HepG2 (cell line): ENCODE data around the gene C19orf44. TPM values are rescaled to one million over a fixed set of nuclear protein-coding genes. Genes with fewer than 3 reads are reported as not detected.

Experiments used
- CBX2 ChIP-seq, 2 experiments: fragments of 200-600 bp in 1 of 2; sonication (generic); formaldehyde crosslinking in 1 of 2; IDR thresholded peaks; 2 replicates each; pipeline versions ENCODE4 v1.7.0 to v1.8.1; 2018 to 2022; ENCODE audit warnings: low read depth in 2 of 2, low read length in 1 of 2, mild to moderate bottlenecking in 1 of 2, missing genetic modification reagents in 1 of 2
- CENPT ChIP-seq: sonication (generic); formaldehyde crosslinking; IDR thresholded peaks from 2 replicates; pipeline ENCODE4 v1.8.0; 2022; ENCODE audit warnings: low read depth, mild to moderate bottlenecking, moderate library complexity, missing genetic modification reagents
- CSRNP1 ChIP-seq: sonication (generic); formaldehyde crosslinking; IDR thresholded peaks from 2 replicates; pipeline ENCODE4 v1.8.1; 2023; ENCODE audit warnings: mild to moderate bottlenecking, missing genetic modification reagents
- FUBP1 ChIP-seq: sonication (generic); formaldehyde crosslinking; IDR thresholded peaks from 2 replicates; pipeline ENCODE4 v1.5.1; 2020; ENCODE audit warnings: missing genetic modification reagents, mild to moderate bottlenecking, borderline replicate concordance
- GABPB1 ChIP-seq: IDR thresholded peaks from 2 replicates; pipeline ENCODE4 v1.6.1; 2016; ENCODE audit warnings: mild to moderate bottlenecking, missing genetic modification reagents, moderate library complexity, missing compliant biosample characterization
- HNF4G ChIP-seq, 2 experiments: sonication (generic) in 1 of 2; formaldehyde crosslinking in 1 of 2; IDR thresholded peaks; 2 replicates each; pipeline versions ENCODE4 v1.4.0 to v1.6.1; 2011 to 2020; ENCODE audit warnings: borderline replicate concordance in 2 of 2, low read depth in 2 of 2, mild to moderate bottlenecking in 2 of 2, low read length in 1 of 2, missing genetic modification reagents in 1 of 2, moderate library complexity in 1 of 2
- HNRNPL ChIP-seq: fragments of 200-400 bp; formaldehyde crosslinking; IDR thresholded peaks from 2 replicates; pipeline ENCODE4 v1.6.1; 2017; ENCODE audit warnings: mild to moderate bottlenecking, low read depth, low read length
- ISL2 ChIP-seq: sonication (generic); formaldehyde crosslinking; IDR thresholded peaks from 2 replicates; pipeline ENCODE4 v1.5.0; 2020; ENCODE audit warnings: missing genetic modification reagents
- KDM2A ChIP-seq: sonication (generic); formaldehyde crosslinking; IDR thresholded peaks from 2 replicates; pipeline ENCODE4 v1.4.0; 2020; ENCODE audit warnings: low read depth, missing genetic modification reagents, borderline replicate concordance
- LCORL ChIP-seq, 2 experiments: fragments of 450-650 bp in 1 of 2; sonication (generic) in 1 of 2; formaldehyde crosslinking in 1 of 2; IDR thresholded peaks; 2 replicates each; pipeline versions ENCODE4 v1.5.0 to v1.6.1; 2017 to 2020; ENCODE audit warnings: antibody characterized with exemption in 1 of 2, missing genetic modification reagents in 1 of 2
- PAF1 ChIP-seq: IDR thresholded peaks from 2 replicates; pipeline ENCODE4 v1.6.1; 2016; ENCODE audit warnings: missing genetic modification reagents, missing compliant biosample characterization
- REPIN1 ChIP-seq: sonication (generic); formaldehyde crosslinking; IDR thresholded peaks from 2 replicates; pipeline ENCODE4 v1.8.0; 2022; ENCODE audit warnings: missing genetic modification reagents, low read depth, mild to moderate bottlenecking, borderline replicate concordance
- TMF1 ChIP-seq: sonication (generic); formaldehyde crosslinking; IDR thresholded peaks from 2 replicates; pipeline ENCODE4 v1.8.1; 2022; ENCODE audit warnings: low read depth, missing genetic modification reagents
- ZBTB3 ChIP-seq: sonication (generic); formaldehyde crosslinking; IDR thresholded peaks from 2 replicates; pipeline ENCODE4 v1.4.0; 2020; ENCODE audit warnings: low read depth, mild to moderate bottlenecking, moderate library complexity, missing genetic modification reagents, borderline replicate concordance
- ZFY ChIP-seq: sonication (generic); formaldehyde crosslinking; IDR thresholded peaks from 2 replicates; pipeline ENCODE4 v1.4.0; 2020; ENCODE audit warnings: missing genetic modification reagents
- ZNF124 ChIP-seq: sonication (generic); formaldehyde crosslinking; IDR thresholded peaks from 2 replicates; pipeline ENCODE4 v1.4.0; 2020; ENCODE audit warnings: missing genetic modification reagents
- ZNF263 ChIP-seq: sonication (generic); formaldehyde crosslinking; IDR thresholded peaks from 2 replicates; pipeline ENCODE4 v1.4.0; 2020; ENCODE audit warnings: missing genetic modification reagents
- ZNF331 ChIP-seq: sonication (generic); formaldehyde crosslinking; IDR thresholded peaks from 2 replicates; pipeline ENCODE4 v1.4.0; 2020; ENCODE audit warnings: missing genetic modification reagents
- ZNF383 ChIP-seq: sonication (generic); formaldehyde crosslinking; IDR thresholded peaks from 2 replicates; pipeline ENCODE4 v1.4.0; 2020; ENCODE audit warnings: missing genetic modification reagents, mild to moderate bottlenecking, borderline replicate concordance
- ZNF543 ChIP-seq: sonication (generic); formaldehyde crosslinking; IDR thresholded peaks from 2 replicates; pipeline ENCODE4 v1.4.0; 2020; ENCODE audit warnings: mild to moderate bottlenecking, missing genetic modification reagents
- ZSCAN20 ChIP-seq: sonication (generic); formaldehyde crosslinking; IDR thresholded peaks from 2 replicates; pipeline ENCODE4 v1.4.0; 2020; ENCODE audit warnings: missing genetic modification reagents, mild to moderate bottlenecking, borderline replicate concordance
- polyA plus RNA-seq, 8 experiments: library from polyadenylated mRNA; depleted of rRNA in 3 of 8; stranded (reverse) in 7 of 8; unstranded in 1 of 8; fragments of >200 nt; fragmentation: Illumina TruSeq in 4 of 8; extraction: Trizol in 4 of 8; gene quantifications; 2 replicates each; pipeline versions ENCODE4 v1.2.1 to v1.2.3, GENCODE V29; 2011 to 2016; ENCODE audit warnings: low read depth in 4 of 8, missing spikeins in 1 of 8, mixed read lengths in 1 of 8; ENCODE audit not compliant: insufficient read depth in 1 of 8
- total RNA-seq, 5 experiments: library from RNA; depleted of rRNA; stranded (reverse); fragments of >200 nt; fragmentation: Illumina TruSeq; extraction: Trizol; gene quantifications; 2 replicates each; pipeline ENCODE4 v1.2.3, GENCODE V29; 2016; ENCODE audit warnings: low read depth in 1 of 5
- TF ChIP-seq, protein P1 (sequence below): sonication (generic); formaldehyde crosslinking; IDR thresholded peaks from 2 replicates; pipeline ENCODE4 v1.5.1; 2020; ENCODE audit warnings: mild to moderate bottlenecking, moderate library complexity, missing genetic modification reagents

Gene C19orf44
- total and polyA plus RNA-seq, 2 of the 13 experiments (the other 11 are each of a cell fraction or from before 2014, with no cell fraction given), result 3.2 to 4.3 TPM

DNA sequence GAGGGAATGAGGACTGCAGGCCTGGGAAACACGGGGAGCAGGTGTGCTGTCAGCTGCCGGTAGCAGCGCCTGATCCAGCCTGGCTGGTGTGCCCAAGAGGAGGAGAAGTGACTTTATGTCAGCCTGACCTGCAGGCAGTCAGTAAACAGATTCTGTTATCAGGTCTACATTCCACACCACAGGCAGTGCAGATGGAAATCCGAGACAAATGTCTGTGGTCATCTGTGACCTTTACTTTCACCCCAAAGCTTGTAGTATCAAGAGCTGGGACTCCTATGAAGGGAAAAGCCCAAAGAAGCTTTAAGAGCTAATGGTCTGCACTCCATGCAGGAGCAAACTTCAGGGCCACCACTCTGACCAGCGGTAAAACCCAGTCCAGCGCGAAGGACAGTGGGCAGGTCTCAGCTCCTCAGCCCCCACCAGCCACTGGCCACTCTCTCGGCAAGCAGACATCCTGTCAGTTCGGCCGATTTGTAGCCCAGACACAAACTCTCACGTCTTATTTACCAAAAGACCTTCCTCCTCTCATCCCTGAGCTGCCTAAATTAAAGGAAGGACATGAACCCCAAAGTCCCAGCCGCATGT, 32.1 kb upstream of the C19orf44 start (continued):
- TF ChIP-seq KDM2A (CRISPR knock-in tag), result peak; percentile 2; the same call in 1 of the 2 replicates
- no peak for TF ChIP-seq LCORL (IDR thresholded peaks at IDR 0.05)
- TF ChIP-seq LCORL (CRISPR knock-in tag; IDR thresholded peaks at IDR 0.05), result peak; percentile 83
- TF ChIP-seq ZNF543 (CRISPR knock-in tag), result no peak
- TF ChIP-seq CENPT, result no peak
- peak; percentile 68; the same call in 1 of the 2 replicates for TF ChIP-seq ZNF331 (CRISPR knock-in tag)
- peak; percentile 45; the same call in 1 of the 2 replicates for TF ChIP-seq ISL2 (CRISPR knock-in tag)
- TF ChIP-seq ZNF263 (CRISPR knock-in tag), result peak; percentile 62
- no peak for TF ChIP-seq CSRNP1 (CRISPR knock-in tag)
- TF ChIP-seq HNF4G (IDR thresholded peaks at IDR 0.05; ENCODE audit: borderline replicate concordance, low read depth, low read length), result no peak; the same call in 1 of the 2 replicates
- no peak for TF ChIP-seq HNF4G (CRISPR knock-in tag; IDR thresholded peaks at IDR 0.05; ENCODE audit: borderline replicate concordance, low read depth)
- TF ChIP-seq ZFY (CRISPR knock-in tag), result peak; percentile 58; the same call in 1 of the 2 replicates
- TF ChIP-seq TMF1, result no peak
- TF ChIP-seq CBX2 (IDR thresholded peaks at IDR 0.05; ENCODE audit: low read depth, low read length), result no peak
- no peak for TF ChIP-seq CBX2 (CRISPR knock-in tag; IDR thresholded peaks at IDR 0.05; ENCODE audit: low read depth)
- TF ChIP-seq FUBP1 (CRISPR knock-in tag), result no peak
- TF ChIP-seq, protein P1, sequence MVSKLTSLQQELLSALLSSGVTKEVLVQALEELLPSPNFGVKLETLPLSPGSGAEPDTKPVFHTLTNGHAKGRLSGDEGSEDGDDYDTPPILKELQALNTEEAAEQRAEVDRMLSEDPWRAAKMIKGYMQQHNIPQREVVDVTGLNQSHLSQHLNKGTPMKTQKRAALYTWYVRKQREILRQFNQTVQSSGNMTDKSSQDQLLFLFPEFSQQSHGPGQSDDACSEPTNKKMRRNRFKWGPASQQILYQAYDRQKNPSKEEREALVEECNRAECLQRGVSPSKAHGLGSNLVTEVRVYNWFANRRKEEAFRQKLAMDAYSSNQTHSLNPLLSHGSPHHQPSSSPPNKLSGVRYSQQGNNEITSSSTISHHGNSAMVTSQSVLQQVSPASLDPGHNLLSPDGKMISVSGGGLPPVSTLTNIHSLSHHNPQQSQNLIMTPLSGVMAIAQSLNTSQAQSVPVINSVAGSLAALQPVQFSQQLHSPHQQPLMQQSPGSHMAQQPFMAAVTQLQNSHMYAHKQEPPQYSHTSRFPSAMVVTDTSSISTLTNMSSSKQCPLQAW, result no peak
- TF ChIP-seq GABPB1 (CRISPR knock-in tag), result no peak
- TF ChIP-seq ZBTB3 (CRISPR knock-in tag), result no peak
- TF ChIP-seq PAF1 (CRISPR knock-in tag), result no peak
- peak; percentile 75; the same call in 1 of the 2 replicates for TF ChIP-seq REPIN1
- TF ChIP-seq ZSCAN20, result no peak
- peak; percentile 78 for TF ChIP-seq ZNF124
- no peak for TF ChIP-seq HNRNPL
- TF ChIP-seq ZNF383 (CRISPR knock-in tag), result no peak
